ENCODE results near the gene SRGAP1.

The SRGAP1 gene

DNA sequence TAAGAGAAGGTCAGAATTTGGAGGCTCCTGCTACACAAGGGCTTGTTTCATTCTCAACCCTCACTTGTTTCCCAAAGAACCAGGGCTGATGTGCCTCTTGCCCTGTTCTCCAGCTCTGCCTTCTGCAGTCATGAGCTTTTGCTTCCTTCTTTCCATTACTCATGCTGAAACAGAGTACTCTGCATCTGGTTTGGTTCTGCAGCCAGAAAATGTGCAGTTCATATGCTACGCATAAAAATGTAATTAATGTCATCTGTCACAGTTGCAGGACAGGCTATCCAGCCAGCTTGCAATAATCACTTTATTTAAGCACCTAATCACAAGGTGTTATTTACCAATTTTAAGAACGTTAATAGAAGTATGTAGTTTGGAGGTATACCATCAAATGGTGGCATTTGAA, 150.2 kb downstream of the SRGAP1 start:
- TF ChIP-seq, protein P1, sequence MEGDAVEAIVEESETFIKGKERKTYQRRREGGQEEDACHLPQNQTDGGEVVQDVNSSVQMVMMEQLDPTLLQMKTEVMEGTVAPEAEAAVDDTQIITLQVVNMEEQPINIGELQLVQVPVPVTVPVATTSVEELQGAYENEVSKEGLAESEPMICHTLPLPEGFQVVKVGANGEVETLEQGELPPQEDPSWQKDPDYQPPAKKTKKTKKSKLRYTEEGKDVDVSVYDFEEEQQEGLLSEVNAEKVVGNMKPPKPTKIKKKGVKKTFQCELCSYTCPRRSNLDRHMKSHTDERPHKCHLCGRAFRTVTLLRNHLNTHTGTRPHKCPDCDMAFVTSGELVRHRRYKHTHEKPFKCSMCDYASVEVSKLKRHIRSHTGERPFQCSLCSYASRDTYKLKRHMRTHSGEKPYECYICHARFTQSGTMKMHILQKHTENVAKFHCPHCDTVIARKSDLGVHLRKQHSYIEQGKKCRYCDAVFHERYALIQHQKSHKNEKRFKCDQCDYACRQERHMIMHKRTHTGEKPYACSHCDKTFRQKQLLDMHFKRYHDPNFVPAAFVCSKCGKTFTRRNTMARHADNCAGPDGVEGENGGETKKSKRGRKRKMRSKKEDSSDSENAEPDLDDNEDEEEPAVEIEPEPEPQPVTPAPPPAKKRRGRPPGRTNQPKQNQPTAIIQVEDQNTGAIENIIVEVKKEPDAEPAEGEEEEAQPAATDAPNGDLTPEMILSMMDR (IDR thresholded peaks at IDR 0.05; ENCODE audit: low read depth, low read length), result no peak
- no peak overlapping the region for H3K4me3 ChIP-seq (ENCODE audit: low read depth, low read length)

DNA sequence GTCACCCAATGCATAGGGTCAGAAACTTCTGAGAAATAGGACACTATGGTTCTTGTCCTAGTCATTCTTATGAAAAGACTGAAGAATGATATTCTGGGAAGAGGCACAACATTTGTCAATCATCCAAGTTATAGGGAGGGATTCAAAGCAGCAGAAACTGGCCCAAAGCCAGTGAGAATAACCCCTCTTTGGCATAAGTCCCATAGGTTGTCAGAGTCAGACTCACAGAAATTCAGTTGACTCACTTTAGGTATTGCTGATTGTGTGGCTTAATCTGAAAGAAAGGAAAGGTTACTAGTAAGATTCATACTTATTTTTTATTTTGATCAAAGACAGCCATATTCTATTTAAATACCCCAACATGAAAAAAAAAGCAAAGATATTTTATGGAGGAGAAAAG, 151.0 kb downstream of the SRGAP1 start:
- TF ChIP-seq, protein P1 (IDR thresholded peaks at IDR 0.05; ENCODE audit: low read depth, low read length), result no peak

DNA sequence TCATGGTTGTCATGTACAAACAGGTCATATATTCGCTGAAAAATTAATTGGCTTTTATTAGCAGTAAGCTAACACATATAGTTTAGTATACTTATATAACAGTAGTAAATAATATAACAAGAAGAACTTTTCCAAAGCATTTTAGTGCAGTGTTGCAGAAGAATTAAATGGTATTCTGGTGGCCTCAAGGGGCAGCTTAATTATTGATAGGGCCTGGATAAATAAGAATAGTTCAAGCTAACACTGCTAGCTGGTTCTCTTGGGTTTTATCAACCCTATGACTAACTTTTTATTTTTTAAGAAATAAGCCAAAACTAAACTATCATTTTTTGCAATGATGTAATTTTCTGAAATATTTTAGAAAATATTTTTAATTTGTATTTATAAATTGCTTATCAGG, 152.1 kb downstream of the SRGAP1 start:
- H3K4me3 ChIP-seq (ENCODE audit: low read depth, low read length), result no peak overlapping the region
- TF ChIP-seq, protein P1 (IDR thresholded peaks at IDR 0.05; ENCODE audit: low read depth, low read length), result no peak

More for the DNA sequence above, 151.0 kb downstream of the SRGAP1 start:
- no peak overlapping the region for H3K4me3 ChIP-seq (ENCODE audit: low read depth, low read length)

DNA sequence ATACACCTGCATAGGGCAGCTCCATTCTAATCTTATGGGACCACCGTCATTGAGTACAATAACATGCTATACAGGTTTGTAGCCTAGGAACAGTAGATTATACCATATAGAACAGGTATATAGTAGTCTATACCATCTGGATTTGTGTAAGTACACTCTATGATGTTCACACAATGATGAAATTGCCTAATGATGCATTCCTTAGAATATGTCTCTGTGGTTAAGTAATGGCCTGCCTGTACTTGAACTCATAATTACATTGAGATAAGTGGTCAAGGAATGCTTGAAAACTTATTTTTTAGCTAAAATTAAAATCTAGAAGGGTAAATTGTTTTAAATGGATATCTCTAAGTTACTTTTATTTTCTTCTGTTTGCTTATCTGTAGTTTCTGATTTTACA, 152.7 kb downstream of the SRGAP1 start:
- TF ChIP-seq, protein P1 (IDR thresholded peaks at IDR 0.05; ENCODE audit: low read depth, low read length), result no peak
- no peak overlapping the region for H3K4me3 ChIP-seq (ENCODE audit: low read depth, low read length)

DNA sequence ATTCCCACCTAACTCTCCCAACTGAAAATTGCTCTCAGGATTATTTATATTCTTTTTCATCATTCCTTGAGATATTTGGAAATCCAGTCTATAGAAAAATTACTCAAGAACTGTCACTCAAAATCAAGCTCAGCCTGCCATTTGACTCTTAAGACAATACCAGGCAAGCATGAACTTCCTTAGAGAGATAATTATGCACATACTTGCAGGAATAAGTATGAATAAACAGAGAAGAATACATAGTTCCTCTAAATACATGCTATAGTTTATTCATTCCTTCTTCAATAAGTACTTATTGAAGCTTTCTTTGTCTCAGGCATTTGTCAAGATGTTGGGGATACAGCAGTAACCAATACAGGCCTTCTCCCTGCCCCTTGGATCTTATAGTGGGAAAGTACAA, 154.1 kb downstream of the SRGAP1 start:
- no peak overlapping the region for H3K4me3 ChIP-seq (ENCODE audit: low read depth, low read length)
- TF ChIP-seq, protein P1 (IDR thresholded peaks at IDR 0.05; ENCODE audit: low read depth, low read length), result no peak

DNA sequence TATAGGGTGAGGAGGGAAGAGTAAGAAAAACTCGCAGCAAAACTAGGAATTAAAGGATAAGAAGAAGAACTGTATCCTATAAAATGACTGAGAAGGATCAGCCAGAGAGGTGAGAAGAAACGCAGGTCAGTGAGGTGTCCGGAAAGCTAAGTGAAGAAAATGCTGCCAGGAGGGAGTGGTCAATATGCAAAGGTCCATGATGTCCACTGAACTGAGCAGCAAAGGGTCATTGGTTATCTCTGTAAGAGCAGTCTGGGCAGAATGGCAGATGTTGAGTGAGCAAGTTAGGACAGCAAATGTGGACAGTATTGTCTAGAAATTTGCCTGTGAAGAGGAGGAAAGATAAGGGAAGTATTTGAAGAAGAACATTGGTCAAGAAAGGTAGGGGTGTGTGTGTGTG, 155.4 kb downstream of the SRGAP1 start:
- TF ChIP-seq, protein P1 (IDR thresholded peaks at IDR 0.05; ENCODE audit: low read depth, low read length), result no peak
- H3K4me3 ChIP-seq (ENCODE audit: low read depth, low read length), result no peak overlapping the region

DNA sequence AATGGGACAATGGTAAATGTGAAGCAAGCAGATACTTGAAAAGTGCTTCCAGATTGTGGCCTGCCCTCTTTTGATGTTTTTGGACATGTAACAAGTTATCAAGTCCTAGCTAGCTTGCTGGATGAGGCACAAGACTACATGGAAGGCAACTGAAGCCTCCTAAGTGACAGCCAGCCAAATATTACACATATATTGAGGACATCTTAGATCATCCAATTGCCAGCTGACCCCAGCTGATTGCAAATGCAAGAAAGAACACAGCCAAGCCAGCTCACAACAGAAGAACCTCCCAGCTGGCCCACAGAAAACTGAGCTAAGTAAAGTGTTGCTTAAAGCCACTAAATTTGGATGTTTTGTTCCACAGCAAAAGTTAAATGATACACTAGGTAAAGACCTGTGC, 156.9 kb downstream of the SRGAP1 start:
- no peak overlapping the region for H3K4me3 ChIP-seq (ENCODE audit: low read depth, low read length)
- TF ChIP-seq, protein P1 (IDR thresholded peaks at IDR 0.05; ENCODE audit: low read depth, low read length), result no peak

All from WI38 (cell line).